ENCODE measurements around the gene EXD3.

DNA sequence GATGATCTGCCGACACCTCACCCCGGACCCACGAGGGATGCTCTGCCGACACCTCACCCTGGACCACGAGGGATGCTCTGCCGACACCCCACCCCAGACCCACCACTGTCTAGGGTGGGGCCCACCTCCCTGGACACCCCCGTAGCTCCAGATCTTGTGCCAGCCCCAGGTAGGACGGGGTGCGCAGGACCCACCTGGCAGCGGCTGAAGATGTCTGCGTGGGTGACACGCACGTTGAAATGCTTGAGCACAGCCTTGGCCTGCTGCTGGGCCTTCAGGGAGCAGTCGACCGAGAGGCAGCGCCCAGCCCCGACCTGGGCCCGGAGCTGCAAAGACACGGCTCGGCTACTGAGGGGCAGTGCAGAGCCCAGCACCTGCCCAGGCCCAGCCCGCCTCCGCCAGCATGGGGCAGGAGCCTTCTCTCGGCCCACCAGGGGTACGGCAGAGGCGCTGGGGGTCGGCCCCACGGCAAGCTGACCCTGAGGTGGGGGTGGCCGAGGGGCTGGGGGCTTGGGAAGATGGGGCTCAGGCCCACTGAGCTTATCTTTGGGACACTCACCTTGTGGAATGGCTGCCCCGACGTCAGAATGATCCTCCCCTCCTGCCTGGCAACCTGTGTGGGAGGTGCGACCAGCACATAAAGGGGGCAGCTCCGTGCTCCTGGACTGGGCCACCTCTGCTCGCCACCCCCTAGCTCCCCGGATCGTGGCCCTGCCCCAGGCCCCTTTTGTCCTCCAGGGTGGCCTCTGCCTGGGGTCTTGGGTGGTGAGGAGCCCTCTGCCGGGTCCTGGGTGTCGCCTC is 99.2 kb downstream of the EXD3 start:
- TF ChIP-seq, protein P1, sequence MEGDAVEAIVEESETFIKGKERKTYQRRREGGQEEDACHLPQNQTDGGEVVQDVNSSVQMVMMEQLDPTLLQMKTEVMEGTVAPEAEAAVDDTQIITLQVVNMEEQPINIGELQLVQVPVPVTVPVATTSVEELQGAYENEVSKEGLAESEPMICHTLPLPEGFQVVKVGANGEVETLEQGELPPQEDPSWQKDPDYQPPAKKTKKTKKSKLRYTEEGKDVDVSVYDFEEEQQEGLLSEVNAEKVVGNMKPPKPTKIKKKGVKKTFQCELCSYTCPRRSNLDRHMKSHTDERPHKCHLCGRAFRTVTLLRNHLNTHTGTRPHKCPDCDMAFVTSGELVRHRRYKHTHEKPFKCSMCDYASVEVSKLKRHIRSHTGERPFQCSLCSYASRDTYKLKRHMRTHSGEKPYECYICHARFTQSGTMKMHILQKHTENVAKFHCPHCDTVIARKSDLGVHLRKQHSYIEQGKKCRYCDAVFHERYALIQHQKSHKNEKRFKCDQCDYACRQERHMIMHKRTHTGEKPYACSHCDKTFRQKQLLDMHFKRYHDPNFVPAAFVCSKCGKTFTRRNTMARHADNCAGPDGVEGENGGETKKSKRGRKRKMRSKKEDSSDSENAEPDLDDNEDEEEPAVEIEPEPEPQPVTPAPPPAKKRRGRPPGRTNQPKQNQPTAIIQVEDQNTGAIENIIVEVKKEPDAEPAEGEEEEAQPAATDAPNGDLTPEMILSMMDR (IDR thresholded peaks at IDR 0.05): no peak
- no peak for TF ChIP-seq POLR2A (IDR thresholded peaks at IDR 0.05; ENCODE audit: low read depth)

Data from esophagus muscularis mucosa (tissue), 3 donors.